Progenitor cell of endocrine pancreas (in vitro differentiated cells): ENCODE measurements around the gene PPRC1. TPM values are rescaled to one million over a fixed set of nuclear protein-coding genes. Genes with fewer than 3 reads are reported as not detected.

Experiments
- DNase-seq: peaks from one replicate; pipeline ENCODE4 v3.0.0; 2021; ENCODE audit warnings: low spot score; ENCODE audit not compliant: unreplicated experiment
- H3K27ac Mint-ChIP-seq: 2 replicates; pipeline ENCODE4 v1.8.0; 2021; ENCODE audit warnings: mild to moderate bottlenecking, moderate library complexity, mixed read lengths
- H3K27me3 Mint-ChIP-seq: 2 replicates; pipeline ENCODE4 v1.8.0; 2021; ENCODE audit warnings: mixed read lengths
- H3K36me3 Mint-ChIP-seq: 2 replicates; pipeline ENCODE4 v1.8.0; 2022; ENCODE audit warnings: mixed read lengths; ENCODE audit not compliant: insufficient read depth
- H3K4me1 Mint-ChIP-seq: 2 replicates; pipeline ENCODE4 v1.8.0; 2021; ENCODE audit warnings: low read depth, mixed read lengths
- H3K4me3 Mint-ChIP-seq: 2 replicates; pipeline ENCODE4 v1.8.0; 2021; ENCODE audit warnings: low read depth, mild to moderate bottlenecking, moderate library complexity, mixed read lengths
- H3K9me3 Mint-ChIP-seq: 2 replicates; pipeline ENCODE4 v1.8.0; 2021; ENCODE audit warnings: low read depth, mixed read lengths
- CTCF ChIP-seq: fragments of 200-600 bp; sonication (generic); IDR thresholded peaks from one replicate; pipeline ENCODE4 v1.5.0; 2021; ENCODE audit warnings: antibody characterized with exemption, mild to moderate bottlenecking; ENCODE audit not compliant: unreplicated experiment
- total RNA-seq: library from RNA; stranded (reverse); gene quantifications from 2 replicates; pipeline ENCODE4 v1.2.1, GENCODE V29; 2021

PPRC1 gene
- total RNA-seq, 1 donor from 2014 or later: 40.1 TPM

GRCh38 chr10:102133373-102134195 lies 744 bp downstream of the PPRC1 start:
- no peaks in the 10 kb centered on the region for H3K9me3 Mint-ChIP-seq
- TF ChIP-seq CTCF: no peak
- no peaks in the 10 kb centered on the region for H3K36me3 Mint-ChIP-seq
- peaks cover 21% of the 10 kb centered on the region for H3K4me1 Mint-ChIP-seq
- DNase-seq: peak; percentile 55
- H3K27me3 Mint-ChIP-seq: no peaks in the 10 kb centered on the region
- peak overlapping the region; percentile 96 for H3K4me3 Mint-ChIP-seq
- H3K27ac Mint-ChIP-seq: peak overlapping the region; percentile 98

- no peak for TF ChIP-seq CTCF
- Mint-ChIP-seq H3K4me3 (peak overlapping the region; percentile 96), H3K36me3 (peaks cover 2% of the 10 kb centered on the region), H3K27ac (peak overlapping the region; percentile 96), H3K4me1 (peaks cover 21% of the 10 kb centered on the region), H3K9me3 (no peaks in the 10 kb centered on the region), H3K27me3 (no peaks in the 10 kb centered on the region)
- DNase-seq: no peak
Measured at GRCh38 chr10:102134416-102134815, 1.6 kb downstream of the PPRC1 start.

- Mint-ChIP-seq H3K4me3 (peak overlapping the region; percentile 19), H3K27me3 (no peaks in the 10 kb centered on the region), H3K4me1 (peaks cover 21% of the 10 kb centered on the region), H3K36me3 (peaks cover 5% of the 10 kb centered on the region), H3K27ac (peak overlapping the region; percentile 62), H3K9me3 (no peaks in the 10 kb centered on the region)
- DNase-seq: no peak
- TF ChIP-seq CTCF: no peak
Measured at GRCh38 chr10:102135956-102136526, 3.2 kb downstream of the PPRC1 start.

GRCh38 chr10:102139281-102140110 lies 6.7 kb downstream of the PPRC1 start:
- Mint-ChIP-seq H3K36me3 (peaks cover 16% of the 10 kb centered on the region), H3K4me1 (peaks cover 9% of the 10 kb centered on the region), H3K4me3 (no peak overlapping the region), H3K27ac (no peak overlapping the region), H3K27me3 (no peaks in the 10 kb centered on the region), H3K9me3 (no peaks in the 10 kb centered on the region)
- no peak for DNase-seq
- no peak for TF ChIP-seq CTCF

GRCh38 chr10:102140218-102140617 lies 7.4 kb downstream of the PPRC1 start:
- peaks cover 19% of the 10 kb centered on the region for H3K36me3 Mint-ChIP-seq
- H3K27ac Mint-ChIP-seq: no peak overlapping the region
- H3K4me3 Mint-ChIP-seq: no peak overlapping the region
- no peak for DNase-seq
- TF ChIP-seq CTCF: no peak
- H3K4me1 Mint-ChIP-seq: peaks cover 3% of the 10 kb centered on the region
- no peaks in the 10 kb centered on the region for H3K9me3 Mint-ChIP-seq
- H3K27me3 Mint-ChIP-seq: no peaks in the 10 kb centered on the region
